ENCODE measurements around the gene XAGE2.

XAGE2 gene

GRCh38 chrX:52422884-52423283, 54.1 kb downstream of the XAGE2 start:
- in situ Hi-C loops (cut with MboI; ENCODE audit: low sequenced_read_pairs) = no loop called here

- in situ Hi-C loops (cut with MboI; ENCODE audit: low sequenced_read_pairs) = no loop called here
These were observed 55.8 kb downstream of the XAGE2 start for GRCh38 chrX:52424656-52425055.
